GM19395 (cell line): ENCODE measurements around the gene GINS2.

Source experiments
- ATAC-seq: cut with Tn5 transposase; IDR thresholded peaks from one replicate; pipeline ENCODE4 v1.9.1; 2021; ENCODE audit warnings: mild to moderate bottlenecking, moderate library complexity; ENCODE audit not compliant: unreplicated experiment

Gene GINS2

DNA sequence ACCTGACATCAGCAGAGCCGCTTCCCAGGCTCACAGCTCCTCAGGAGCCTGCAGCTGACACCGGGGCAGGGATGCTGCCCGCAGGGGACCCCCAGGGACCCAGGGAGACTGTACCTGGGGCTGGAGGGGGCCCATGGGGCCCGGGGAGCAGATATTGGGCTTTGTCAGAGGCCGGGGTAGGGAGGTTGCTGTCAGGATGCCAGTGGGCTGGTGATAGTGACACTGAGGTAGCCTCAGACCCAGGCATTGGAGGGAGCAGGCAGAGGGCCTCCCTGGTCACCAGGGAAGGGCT is 60.5 kb downstream of the GINS2 start:
- ATAC-seq = no peak

DNA sequence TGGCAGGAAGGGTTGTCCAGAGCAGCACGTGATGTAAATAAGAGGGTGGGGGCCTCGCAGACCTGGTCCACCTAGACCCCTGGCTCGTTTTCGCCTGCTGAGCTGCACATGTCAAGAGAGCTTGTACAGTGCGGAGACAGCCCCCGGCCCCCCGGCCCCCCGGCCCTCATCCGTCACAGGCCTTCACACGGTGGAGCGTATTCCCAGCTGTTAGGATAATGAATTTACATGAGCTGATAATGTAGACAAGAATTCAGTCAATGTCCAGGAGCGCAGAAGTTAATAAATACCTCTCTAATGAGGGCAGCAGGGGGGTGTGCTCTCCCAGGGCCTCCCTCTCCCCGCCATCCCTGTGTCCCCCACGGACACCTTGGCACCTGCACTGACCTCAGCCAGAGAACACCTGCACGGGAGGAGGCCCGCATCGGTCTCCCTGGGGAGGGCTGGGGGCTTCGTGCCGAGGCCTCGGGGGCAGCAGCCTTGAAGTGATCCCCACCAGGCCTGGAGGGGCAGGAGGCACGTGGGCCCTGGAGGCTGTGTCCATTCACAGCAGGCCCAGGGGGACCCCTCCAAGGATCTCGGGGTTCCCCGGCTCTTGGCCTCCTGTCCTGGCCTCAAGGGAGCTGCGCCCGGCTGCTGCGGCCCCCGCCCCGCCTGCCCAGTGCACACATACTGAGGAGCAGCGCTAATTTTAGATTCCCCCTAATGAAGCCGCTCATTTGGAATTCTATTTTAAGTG is 61.1 kb downstream of the GINS2 start:
- no peak for ATAC-seq

GRCh38 chr16:85627089-85627488 is 61.7 kb downstream of the GINS2 start:
- ATAC-seq = no peak
